H1 (cell line): ENCODE results near the gene RAG2. TPM values are rescaled to one million over a fixed set of nuclear protein-coding genes. Genes with fewer than 3 reads are reported as not detected.

ENCODE experiments used
- CTCF ChIA-PET: fragments of 300-600 bp; sonication (Branson Sonifier 250); formaldehyde crosslinking; loops from one replicate; lab custom pipeline; 2021; ENCODE audit not compliant: partially characterized antibody; lab: Charles Lee
- POLR2A ChIA-PET: fragments of 300-600 bp; sonication (Branson Sonifier 250); formaldehyde crosslinking; loops from one replicate; lab custom pipeline; 2021; ENCODE audit warnings: inconsistent platforms; ENCODE audit not compliant: partially characterized antibody; lab: Charles Lee
- DNase-seq, 2 experiments: peaks; one replicate each; pipeline versions ENCODE4 v3.0.0 to v3.0.0-alpha.2; 2010 to 2022; ENCODE audit warnings: low spot score in 2 of 2, low read depth in 1 of 2, mixed read lengths in 1 of 2
- FAIRE-seq: peaks from 2 replicates; lab custom pipeline; 2011; peaks lifted over from hg19 to GRCh38; lab: Jason Lieb, UNC
- H2AFZ ChIP-seq: 2 replicates; pipeline ENCODE4 v1.8.1; 2012; ENCODE audit warnings: low read length, inconsistent platforms
- H2AK5ac ChIP-seq: 2 replicates; pipeline ENCODE4 v1.6.1; 2013; ENCODE audit warnings: low read depth, low read length
- H2BK120ac ChIP-seq: replicated peaks from 2 replicates; pipeline ENCODE3; 2013; ENCODE audit warnings: low read depth, low read length, inconsistent platforms
- H2BK12ac ChIP-seq: 2 replicates; pipeline ENCODE4 v1.6.1; 2013; ENCODE audit warnings: low read depth, low read length
- H2BK15ac ChIP-seq: 2 replicates; pipeline ENCODE4 v1.6.1; 2013; ENCODE audit warnings: low read length
- H2BK20ac ChIP-seq: 2 replicates; pipeline ENCODE4 v1.6.1; 2013; ENCODE audit warnings: low read length
- H2BK5ac ChIP-seq: 2 replicates; pipeline ENCODE4 v1.6.1; 2013; ENCODE audit warnings: low read depth, low read length
- H3K14ac ChIP-seq: 2 replicates; pipeline ENCODE4 v1.6.1; 2013; ENCODE audit warnings: inconsistent platforms; ENCODE audit not compliant: insufficient read length
- H3K18ac ChIP-seq: 2 replicates; pipeline ENCODE4 v1.6.1; 2013; ENCODE audit warnings: low read length; ENCODE audit errors: extremely low read depth
- H3K23ac ChIP-seq: 2 replicates; pipeline ENCODE4 v1.6.1; 2013; ENCODE audit warnings: inconsistent platforms; ENCODE audit not compliant: insufficient read length
- H3K23me2 ChIP-seq: 2 replicates; pipeline ENCODE4 v1.6.1; 2013; ENCODE audit warnings: low read depth, low read length
- H3K27ac ChIP-seq: 2 replicates; pipeline ENCODE4 v1.6.1; 2011; ENCODE audit warnings: low read depth, low read length, inconsistent platforms
- H3K27me3 ChIP-seq, 4 experiments: replicated peaks in 1 of 4; 1 replicate in 1 of 4; 2 replicates in 3 of 4; pipeline versions ENCODE4 v1.6.1 to v1.8.1; 2011 to 2013; ENCODE audit warnings: low read length in 3 of 4, mild to moderate bottlenecking in 3 of 4, inconsistent platforms in 2 of 4, mixed read lengths in 2 of 4, moderate library complexity in 1 of 4; ENCODE audit not compliant: control insufficient read depth in 3 of 4, insufficient read depth in 3 of 4; ENCODE audit errors: extremely low read depth in 1 of 4
- H3K36me3 ChIP-seq, 4 experiments: 2 replicates each; pipeline versions ENCODE4 v1.6.1 to v1.8.1; 2011 to 2013; ENCODE audit warnings: mild to moderate bottlenecking in 4 of 4, low read length in 3 of 4, moderate library complexity in 2 of 4, control low read depth in 1 of 4, inconsistent platforms in 1 of 4; ENCODE audit not compliant: insufficient read depth in 4 of 4, control insufficient read depth in 2 of 4
- H3K4ac ChIP-seq: replicated peaks from 2 replicates; pipeline ENCODE3; 2013; ENCODE audit warnings: low read length, low read depth, mixed read lengths, inconsistent platforms; ENCODE audit not compliant: insufficient read length
- H3K4me1 ChIP-seq, 4 experiments: replicated peaks in 1 of 4; 1 replicate in 1 of 4; 2 replicates in 3 of 4; pipeline versions ENCODE4 v1.6.1 to v1.8.1; 2011 to 2013; ENCODE audit warnings: low read length in 3 of 4, inconsistent platforms in 2 of 4, mixed read lengths in 1 of 4; ENCODE audit not compliant: insufficient read depth in 4 of 4, control insufficient read depth in 3 of 4
- H3K4me2 ChIP-seq, 2 experiments: 2 replicates each; pipeline versions ENCODE4 v1.6.1 to v1.8.1; 2011 to 2013; ENCODE audit warnings: low read depth in 2 of 2, low read length in 2 of 2, control low read depth in 1 of 2, inconsistent platforms in 1 of 2, mild to moderate bottlenecking in 1 of 2; ENCODE audit not compliant: insufficient read depth in 1 of 2
- H3K4me3 ChIP-seq, 4 experiments: fragments of 200-600, 300-600 bp in 1 of 4; sonication (generic), shearing (Covaris generic), sonication (Bioruptor Twin) in 1 of 4; 2 replicates each; pipeline versions ENCODE4 v1.5.1 to v1.8.1; 2011 to 2016; ENCODE audit warnings: low read length in 4 of 4, low read depth in 3 of 4, control low read depth in 2 of 4, inconsistent platforms in 2 of 4, mild to moderate bottlenecking in 2 of 4, mixed read lengths in 1 of 4, moderate library complexity in 1 of 4; ENCODE audit not compliant: insufficient read depth in 2 of 4; ENCODE audit errors: extremely low read depth in 1 of 4
- H3K56ac ChIP-seq: replicated peaks from 2 replicates; pipeline ENCODE3; 2013; ENCODE audit warnings: low read depth, mild to moderate bottlenecking, mixed read lengths, low read length, inconsistent platforms; ENCODE audit not compliant: insufficient read length
- H3K79me1 ChIP-seq: 2 replicates; pipeline ENCODE4 v1.6.1; 2013; ENCODE audit warnings: low read depth, low read length, control low read depth
- H3K79me2 ChIP-seq, 2 experiments: 2 replicates each; pipeline versions ENCODE4 v1.6.1 to v1.8.1; 2012 to 2013; ENCODE audit warnings: low read length in 2 of 2, mild to moderate bottlenecking in 2 of 2, inconsistent platforms in 1 of 2; ENCODE audit not compliant: insufficient read depth in 2 of 2, control insufficient read depth in 1 of 2
- H3K9ac ChIP-seq, 4 experiments: replicated peaks in 1 of 4; 1 replicate in 1 of 4; 2 replicates in 3 of 4; pipeline versions ENCODE4 v1.6.1 to v1.8.1; 2011 to 2013; ENCODE audit warnings: low read depth in 3 of 4, low read length in 3 of 4, control low read depth in 2 of 4, mild to moderate bottlenecking in 2 of 4, moderate library complexity in 2 of 4, inconsistent platforms in 1 of 4; ENCODE audit errors: extremely low read depth in 1 of 4
- H3K9me3 ChIP-seq, 2 experiments: 2 replicates each; pipeline versions ENCODE4 v1.6.1 to v1.8.1; 2012 to 2013; ENCODE audit warnings: mild to moderate bottlenecking in 2 of 2, moderate library complexity in 2 of 2, control low read depth in 1 of 2, inconsistent platforms in 1 of 2, low read depth in 1 of 2, low read length in 1 of 2, mixed read lengths in 1 of 2; ENCODE audit not compliant: insufficient read depth in 2 of 2
- H4K20me1 ChIP-seq, 2 experiments: replicated peaks in 1 of 2; 2 replicates each; pipeline versions ENCODE3 to v1.8.1; 2011 to 2013; ENCODE audit warnings: inconsistent platforms in 2 of 2, low read length in 2 of 2, mild to moderate bottlenecking in 1 of 2; ENCODE audit not compliant: insufficient read depth in 2 of 2, control insufficient read depth in 1 of 2
- H4K5ac ChIP-seq: 2 replicates; pipeline ENCODE4 v1.6.1; 2013; ENCODE audit warnings: low read length, low read depth, mixed read lengths, inconsistent platforms; ENCODE audit not compliant: insufficient read length
- H4K8ac ChIP-seq: 2 replicates; pipeline ENCODE4 v1.8.0; 2013; ENCODE audit warnings: mild to moderate bottlenecking, moderate library complexity, low read length, inconsistent platforms; ENCODE audit not compliant: insufficient read depth; ENCODE audit errors: extremely low read depth
- H4K91ac ChIP-seq: replicated peaks from 2 replicates; pipeline ENCODE3; 2013; ENCODE audit warnings: low read length, mixed read lengths, inconsistent platforms; ENCODE audit not compliant: insufficient read length
- BRCA1 ChIP-seq: IDR thresholded peaks from 2 replicates; pipeline ENCODE4 v1.6.1; 2012; ENCODE audit warnings: low read depth, low read length, improper control_type of control experiment
- CEBPB ChIP-seq: IDR thresholded peaks from 2 replicates; pipeline ENCODE4 v1.6.1; 2012; ENCODE audit warnings: low read depth, low read length
- EGR1 ChIP-seq: IDR thresholded peaks from 2 replicates; pipeline ENCODE4 v1.6.1; 2011; ENCODE audit warnings: low read depth, low read length, borderline replicate concordance
- EZH2 ChIP-seq: fragments of 200-600 bp; sonication (generic); IDR thresholded peaks from 2 replicates; pipeline ENCODE4 v1.7.1; 2012; ENCODE audit warnings: low read depth, mild to moderate bottlenecking, moderate library complexity, low read length, inconsistent platforms; ENCODE audit not compliant: severe bottlenecking
- JUN ChIP-seq: IDR thresholded peaks from 2 replicates; pipeline ENCODE4 v1.6.1; 2011; ENCODE audit warnings: low read depth, mild to moderate bottlenecking, improper control_type of control experiment, low read length
- KDM1A ChIP-seq: fragments of 200-600, 300-600 bp; sonication (generic); IDR thresholded peaks from 2 replicates; pipeline ENCODE4 v1.7.1; 2016; ENCODE audit warnings: mild to moderate bottlenecking, low read length, borderline replicate concordance
- KDM4A ChIP-seq: IDR thresholded peaks from one replicate; pipeline ENCODE4 v1.7.1; 2012; ENCODE audit warnings: low read depth, mild to moderate bottlenecking, moderate library complexity, low read length, inconsistent platforms; ENCODE audit not compliant: severe bottlenecking
- POLR2A ChIP-seq, 2 experiments: IDR thresholded peaks; 1 replicate in 1 of 2; 2 replicates in 1 of 2; pipeline ENCODE4 v1.6.1; 2011; ENCODE audit warnings: low read depth in 2 of 2, low read length in 2 of 2, mild to moderate bottlenecking in 2 of 2; ENCODE audit errors: control extremely low read depth in 1 of 2
- RBBP5 ChIP-seq: IDR thresholded peaks from 2 replicates; pipeline ENCODE4 v1.7.1; 2012; ENCODE audit warnings: low read depth, mild to moderate bottlenecking, inconsistent platforms, low read length, moderate library complexity, borderline replicate concordance
- RFX5 ChIP-seq: IDR thresholded peaks from 2 replicates; pipeline ENCODE4 v1.6.1; 2011; ENCODE audit warnings: low read depth, low read length, improper control_type of control experiment, borderline replicate concordance
- SIRT6 ChIP-seq: IDR thresholded peaks from one replicate; pipeline ENCODE4 v1.7.1; 2012; ENCODE audit warnings: low read length, inconsistent platforms
- SP1 ChIP-seq: IDR thresholded peaks from 2 replicates; pipeline ENCODE4 v1.6.1; 2011; ENCODE audit warnings: low read depth, low read length
- SP4 ChIP-seq: IDR thresholded peaks from 2 replicates; pipeline ENCODE4 v1.6.1; 2012; ENCODE audit warnings: low read length, inconsistent platforms
- WGBS, 2 experiments: shearing (Covaris generic) in 1 of 2; methylation state at CpG; one replicate each; pipeline versions ENCODE4 v1.1.6 to v1.1.7; 2013 to 2015; ENCODE audit warnings: low lambda C conversion rate in 2 of 2, mixed read lengths in 2 of 2, inconsistent platforms in 1 of 2, low coverage in 1 of 2, missing lambda C conversion rate in 1 of 2; ENCODE audit not compliant: insufficient replicate concordance in 2 of 2, insufficient coverage in 1 of 2, insufficient read length in 1 of 2; ENCODE audit errors: extremely low coverage in 1 of 2, missing lambda C conversion rate in 1 of 2; 5-methylcytosine and 5-hydroxymethylcytosine counted together
- polyA plus RNA-seq, 7 experiments: library from polyadenylated mRNA; depleted of rRNA in 3 of 7; stranded (reverse) in 5 of 7; unstranded in 2 of 7; fragments of >200 nt in 5 of 7; fragments of 200-250 nt in 2 of 7; gene quantifications; 1 replicate in 5 of 7; 2 replicates in 1 of 7; 4 replicates in 1 of 7; pipeline versions ENCODE4 v1.2.1 to v1.2.3, GENCODE V29; 2011 to 2013; ENCODE audit warnings: missing spikeins in 2 of 7, mixed read lengths in 2 of 7
- total RNA-seq: library from RNA; stranded (reverse); fragmentation: NEBNext Ultra II Directional; extraction: Animal tissue kit (Norgen Biotek cat#: 25700); gene quantifications from 2 replicates; pipeline ENCODE4 v1.2.1, GENCODE V29; 2021
- TF ChIP-seq, protein P1 (sequence below): IDR thresholded peaks from 2 replicates; pipeline ENCODE4 v1.6.1; 2012; ENCODE audit warnings: low read length, inconsistent platforms
- TF ChIP-seq, protein P2 (sequence below): IDR thresholded peaks from 2 replicates; pipeline ENCODE4 v1.6.1; 2012; ENCODE audit warnings: inconsistent platforms

RAG2 gene
- total and polyA plus RNA-seq, 2 of the 8 experiments (the other 6 are each of a cell fraction or from before 2014, with no cell fraction given) = not detected

DNA sequence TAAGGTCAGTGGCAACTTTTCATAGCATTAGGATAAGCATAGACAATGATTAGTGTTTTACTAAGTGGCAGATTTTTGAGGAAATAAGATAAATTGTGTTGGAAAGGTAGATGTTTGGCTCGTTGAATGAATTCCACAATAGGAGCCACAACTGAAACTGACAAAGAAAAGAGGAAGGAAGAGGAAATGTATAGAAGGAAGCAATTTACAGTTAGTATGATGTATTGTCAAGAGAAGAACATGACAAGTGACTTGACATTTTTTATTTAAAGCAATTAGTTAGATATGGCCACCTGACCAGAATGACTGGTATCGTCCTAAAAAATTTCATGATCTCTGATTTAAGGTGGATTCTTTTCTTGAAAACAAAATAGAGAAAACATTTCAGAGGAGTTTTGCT is 3.1 kb upstream of the RAG2 start:
- Histone ChIP-seq H3K79me2 (no peaks in the 10 kb centered on the region), H3K18ac (no peak overlapping the region), H4K91ac (no peak overlapping the region), H3K9ac (no peak overlapping the region), H3K23me2 (no peaks in the 10 kb centered on the region), H2BK20ac (no peak overlapping the region), H3K79me1 (no peaks in the 10 kb centered on the region), H2AFZ (no peak overlapping the region), H3K4me2 (no peak overlapping the region), H2BK15ac (no peak overlapping the region), H3K27me3 (no peaks in the 10 kb centered on the region), H3K36me3 (no peaks in the 10 kb centered on the region), H4K5ac (no peak overlapping the region), H3K27ac (no peak overlapping the region), H2AK5ac (no peak overlapping the region), H3K4me1 (no peaks in the 10 kb centered on the region; a peak in 1 of 7 replicates), H2BK12ac (no peak overlapping the region), H4K20me1 (no peaks in the 10 kb centered on the region), H3K4ac (no peak overlapping the region), H3K23ac (no peak overlapping the region), H4K8ac (no peak overlapping the region), H3K4me3 (no peak overlapping the region), H3K56ac (no peak overlapping the region), H3K9me3 (no peaks in the 10 kb centered on the region), H2BK120ac (no peak overlapping the region), H2BK5ac (no peak overlapping the region), H3K14ac (no peak overlapping the region)
- 87% methylated on average over 2 of the region's 2 CpGs; no CpG with 5 or more reads in 1 of the 2 experiments for WGBS, 2 experiments
- no peak for FAIRE-seq
- CTCF ChIA-PET = no interaction called here
- POLR2A ChIA-PET = no interaction called here
- no peak for DNase-seq
- TF ChIP-seq SIRT6 (no peak), SP4 (no peak), JUN (no peak), RFX5 (no peak), BRCA1 (no peak), EZH2 (no peak), RBBP5 (no peak), SP1 (no peak), KDM1A (no peak), KDM4A (no peak), POLR2A (IDR thresholded peaks at IDR 0.05; ENCODE audit: control extremely low read depth in 1 of 2, low read depth in 2 of 2, low read length in 2 of 2) (no peak), EGR1 (no peak), CEBPB (no peak)
- TF ChIP-seq, protein P1, sequence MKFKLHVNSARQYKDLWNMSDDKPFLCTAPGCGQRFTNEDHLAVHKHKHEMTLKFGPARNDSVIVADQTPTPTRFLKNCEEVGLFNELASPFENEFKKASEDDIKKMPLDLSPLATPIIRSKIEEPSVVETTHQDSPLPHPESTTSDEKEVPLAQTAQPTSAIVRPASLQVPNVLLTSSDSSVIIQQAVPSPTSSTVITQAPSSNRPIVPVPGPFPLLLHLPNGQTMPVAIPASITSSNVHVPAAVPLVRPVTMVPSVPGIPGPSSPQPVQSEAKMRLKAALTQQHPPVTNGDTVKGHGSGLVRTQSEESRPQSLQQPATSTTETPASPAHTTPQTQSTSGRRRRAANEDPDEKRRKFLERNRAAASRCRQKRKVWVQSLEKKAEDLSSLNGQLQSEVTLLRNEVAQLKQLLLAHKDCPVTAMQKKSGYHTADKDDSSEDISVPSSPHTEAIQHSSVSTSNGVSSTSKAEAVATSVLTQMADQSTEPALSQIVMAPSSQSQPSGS = no peak
- TF ChIP-seq, protein P2, sequence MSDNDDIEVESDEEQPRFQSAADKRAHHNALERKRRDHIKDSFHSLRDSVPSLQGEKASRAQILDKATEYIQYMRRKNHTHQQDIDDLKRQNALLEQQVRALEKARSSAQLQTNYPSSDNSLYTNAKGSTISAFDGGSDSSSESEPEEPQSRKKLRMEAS = no peak
